LNCAP (cell line): ENCODE results near the gene SLC9A8.

Experiments
- CTCF ChIP-seq: fragments of 450-650 bp; IDR thresholded peaks from 2 replicates; pipeline ENCODE4 v1.5.1; 2017; ENCODE audit warnings: mild to moderate bottlenecking

Gene SLC9A8

GRCh38 chr20:49893242-49894072 is 80.8 kb downstream of the SLC9A8 start:
- TF ChIP-seq CTCF = no peak

- no peak for TF ChIP-seq CTCF
Observed at GRCh38 chr20:49894073-49894470, 81.4 kb downstream of the SLC9A8 start.

GRCh38 chr20:49896204-49896603 is 83.6 kb downstream of the SLC9A8 start:
- no peak for TF ChIP-seq CTCF

GRCh38 chr20:49899541-49900383 is 87.1 kb downstream of the SLC9A8 start:
- TF ChIP-seq CTCF = no peak

- no peak for TF ChIP-seq CTCF
Observed at GRCh38 chr20:49901588-49901987, 89.0 kb downstream of the SLC9A8 start.

- TF ChIP-seq CTCF = no peak
Observed at GRCh38 chr20:49904440-49905214, 92.0 kb downstream of the SLC9A8 start.

- no peak for TF ChIP-seq CTCF
Observed at GRCh38 chr20:49905415-49906091, 92.9 kb downstream of the SLC9A8 start.
